ENCODE results near the gene C15orf40.
"Not testable (repeated sequence)": the region's sequence is repeated elsewhere in the genome, so short reads cannot be mapped to it uniquely, and the experiment has no call there.

C15orf40 gene

DNA sequence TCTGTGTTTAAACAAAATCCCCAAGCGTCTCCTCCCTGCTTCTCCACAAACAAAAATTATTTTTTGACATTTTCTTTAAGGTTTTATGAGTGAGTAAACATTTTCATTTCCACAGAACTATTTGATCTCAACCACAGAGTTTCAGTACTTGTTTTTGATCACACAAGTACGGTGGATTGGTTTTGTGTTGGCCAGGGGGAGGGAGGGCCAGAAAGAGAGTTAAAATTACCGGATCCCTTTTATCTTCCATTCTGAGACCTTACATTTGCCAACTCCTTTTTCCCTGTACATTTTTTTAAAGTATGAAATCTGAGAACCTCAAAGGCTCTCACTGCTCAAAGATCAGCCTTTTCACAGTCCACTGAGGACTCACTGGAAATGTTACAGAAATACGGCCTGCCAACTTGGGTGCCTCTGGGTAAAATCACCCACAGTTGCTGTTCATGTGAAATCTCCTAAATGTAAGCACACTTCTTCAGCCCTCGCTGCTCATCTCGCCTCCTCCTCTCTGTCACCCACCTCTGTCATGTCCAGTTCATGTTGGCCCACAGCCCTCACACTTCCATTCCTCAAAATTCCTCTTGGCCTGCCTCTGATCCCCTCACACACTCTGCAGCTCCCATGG lies 60.6 kb downstream of the C15orf40 start:
- DNase-seq: no peak

DNA sequence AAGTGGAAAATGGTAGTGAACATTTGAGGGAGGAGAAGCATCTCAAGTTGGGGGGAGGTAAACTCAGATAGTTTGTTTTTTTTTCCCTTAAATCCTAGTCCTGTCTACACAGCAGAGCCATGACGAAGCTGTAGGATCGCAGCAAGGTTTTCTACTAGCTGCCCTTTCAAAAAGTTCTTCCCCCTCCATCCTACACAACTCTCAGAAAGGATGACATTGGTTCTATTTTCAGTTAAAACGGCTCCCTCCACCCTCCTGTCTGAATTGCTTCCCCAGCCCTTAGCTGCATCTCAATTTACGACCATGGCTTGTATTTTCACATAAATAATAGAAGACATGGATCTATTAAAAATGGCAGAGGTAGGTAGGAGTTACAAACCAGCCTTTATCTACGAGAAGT lies 61.1 kb downstream of the C15orf40 start:
- no peak for DNase-seq

DNA sequence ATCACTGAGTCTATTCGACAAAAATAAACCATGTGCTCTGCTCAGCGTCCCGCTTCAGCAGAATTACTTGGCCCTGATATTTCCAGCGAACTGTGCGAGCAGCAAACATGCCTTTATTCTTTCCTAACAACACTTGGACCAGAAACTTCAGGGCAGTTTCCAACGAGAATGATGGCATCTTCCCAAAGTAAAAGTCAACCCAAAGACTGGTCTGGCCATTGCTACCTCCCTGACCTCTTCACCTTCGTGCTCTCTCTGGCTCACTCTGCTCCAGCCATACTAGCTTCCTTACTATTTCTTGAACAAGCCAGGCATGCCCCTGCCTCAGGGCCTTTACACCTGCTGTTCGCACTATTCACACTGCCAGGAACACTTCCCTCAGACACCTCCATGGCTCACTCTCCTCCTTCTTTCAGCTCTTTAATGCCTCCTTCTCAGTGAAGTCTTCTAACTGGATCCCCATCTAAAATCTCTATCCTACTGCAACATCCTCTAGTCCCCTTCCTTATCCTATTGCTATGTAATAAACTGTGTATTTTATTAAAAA lies 65.2 kb downstream of the C15orf40 start:
- no peak for DNase-seq

DNA sequence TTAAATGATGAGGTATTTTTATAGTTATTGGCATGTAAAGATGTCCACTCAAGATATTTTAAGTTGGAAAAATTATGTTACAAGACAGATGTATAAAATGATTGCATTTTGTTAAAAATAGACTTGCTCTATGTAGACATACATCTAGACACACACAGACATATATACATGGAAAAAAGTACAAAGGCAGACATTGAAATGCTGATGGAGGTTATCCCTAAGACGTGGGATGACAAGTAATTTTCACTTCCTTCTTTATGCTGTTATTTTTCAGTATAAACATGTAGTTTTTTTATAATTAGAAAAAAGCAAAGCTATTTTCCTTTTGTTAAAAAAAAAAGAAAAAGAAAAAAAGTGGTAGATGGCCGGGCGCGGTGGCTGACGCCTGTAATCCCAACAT lies 66.1 kb downstream of the C15orf40 start:
- no peak for DNase-seq

DNA sequence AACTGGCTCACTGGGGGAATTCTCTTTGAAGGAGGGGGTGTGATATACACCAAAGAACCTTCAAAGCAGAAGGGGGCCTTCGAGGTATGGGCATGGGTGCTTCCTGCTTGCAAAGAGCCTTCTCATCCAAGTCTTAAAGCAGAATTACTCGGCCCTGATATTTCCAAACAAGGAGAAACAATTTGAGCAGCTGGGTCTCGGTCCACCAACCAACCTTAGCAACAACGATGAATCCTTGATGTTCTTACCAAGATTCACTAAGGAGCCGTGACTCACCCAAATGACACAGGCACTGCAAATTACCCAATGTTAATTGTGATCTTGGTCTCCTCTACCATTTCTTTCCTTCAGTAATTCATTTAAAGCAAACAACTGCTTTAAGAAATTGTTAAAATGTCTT lies 66.6 kb downstream of the C15orf40 start:
- DNase-seq: no peak

- DNase-seq: no peak
Observed at GRCh38 chr15:82944056-82944455, 67.4 kb downstream of the C15orf40 start.

DNA sequence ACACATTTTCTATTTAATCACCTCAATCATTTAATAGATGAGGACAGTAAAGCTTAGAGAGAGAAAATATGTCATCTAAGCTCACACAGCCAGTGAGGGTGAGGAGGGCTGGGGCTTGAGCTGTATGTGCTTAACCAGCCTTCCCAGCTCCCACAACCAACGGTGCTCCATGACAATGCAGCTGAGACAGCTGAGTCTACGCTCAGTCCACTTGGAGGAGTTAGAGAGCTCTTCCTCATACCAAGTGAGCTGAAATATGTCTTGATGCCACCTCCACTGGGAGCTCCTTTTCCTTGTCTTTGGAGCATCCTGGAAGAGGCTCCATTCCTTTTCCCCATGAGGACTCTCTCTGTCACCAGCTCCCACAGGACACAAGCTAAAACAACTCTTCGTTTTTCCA lies 68.3 kb downstream of the C15orf40 start:
- no peak for DNase-seq

DNA sequence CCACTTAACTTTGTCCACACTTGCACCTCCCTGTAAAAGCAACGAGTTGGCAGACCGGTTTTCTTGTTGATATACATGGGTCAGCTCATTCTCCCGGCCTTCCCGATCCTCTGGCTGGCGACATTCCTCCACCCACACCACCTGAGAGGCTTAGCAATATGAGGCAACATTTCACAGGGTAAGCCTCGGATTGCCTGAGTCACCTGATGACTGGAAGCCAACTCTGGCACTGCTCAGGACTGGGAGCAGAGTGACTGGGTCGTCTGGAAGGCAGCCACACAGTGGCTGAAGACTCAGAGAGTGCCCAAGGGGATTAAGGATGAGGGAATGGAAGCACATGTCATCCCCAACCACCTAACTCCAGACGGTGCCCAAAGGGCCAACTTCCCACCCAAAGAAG lies 68.7 kb downstream of the C15orf40 start:
- no peak for DNase-seq

- not testable (repeated sequence) for DNase-seq
Observed at GRCh38 chr15:82939678-82940077, 71.8 kb downstream of the C15orf40 start.
